GM10266 (cell line): ENCODE data around the gene NARS2.
A peak's percentile ranks its signal among the peaks of the same experiment; 100 is the strongest.

Experiments used
- DNase-seq: peaks from one replicate; pipeline ENCODE4 v3.0.0; 2012; ENCODE audit errors: extremely low spot score
- TF ChIP-seq, protein P1 (sequence below): IDR thresholded peaks from 2 replicates; pipeline ENCODE4 v1.5.1; 2012; ENCODE audit warnings: mild to moderate bottlenecking, low read depth; ENCODE audit not compliant: control insufficient read depth, insufficient read depth; ENCODE audit errors: missing control alignments

NARS2 gene

DNA sequence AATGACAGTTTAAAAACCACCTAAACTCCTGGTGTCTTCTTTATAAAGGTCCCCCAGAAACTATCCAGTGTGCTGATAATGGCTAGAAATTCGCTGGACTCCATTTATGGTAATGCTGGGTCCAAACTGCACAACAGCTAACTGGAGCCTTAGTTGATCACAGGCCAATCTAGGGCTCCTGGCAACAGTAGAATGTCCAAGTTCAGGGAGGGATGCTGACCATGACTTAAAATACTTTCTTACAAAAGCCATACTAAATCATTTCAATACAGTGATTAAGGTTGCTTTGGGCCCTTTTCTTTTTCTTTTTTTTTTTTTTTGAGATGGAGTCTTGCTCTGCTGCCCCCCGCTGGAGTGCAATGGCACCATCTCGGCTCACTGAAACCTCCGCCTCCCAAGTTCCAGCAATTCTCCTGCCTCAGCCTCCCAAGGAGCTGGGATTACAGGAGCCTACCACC, 142.6 kb downstream of the NARS2 start:
- no peak for DNase-seq

GRCh38 chr11:78429660-78430059, 145.0 kb downstream of the NARS2 start:
- TF ChIP-seq, protein P1, sequence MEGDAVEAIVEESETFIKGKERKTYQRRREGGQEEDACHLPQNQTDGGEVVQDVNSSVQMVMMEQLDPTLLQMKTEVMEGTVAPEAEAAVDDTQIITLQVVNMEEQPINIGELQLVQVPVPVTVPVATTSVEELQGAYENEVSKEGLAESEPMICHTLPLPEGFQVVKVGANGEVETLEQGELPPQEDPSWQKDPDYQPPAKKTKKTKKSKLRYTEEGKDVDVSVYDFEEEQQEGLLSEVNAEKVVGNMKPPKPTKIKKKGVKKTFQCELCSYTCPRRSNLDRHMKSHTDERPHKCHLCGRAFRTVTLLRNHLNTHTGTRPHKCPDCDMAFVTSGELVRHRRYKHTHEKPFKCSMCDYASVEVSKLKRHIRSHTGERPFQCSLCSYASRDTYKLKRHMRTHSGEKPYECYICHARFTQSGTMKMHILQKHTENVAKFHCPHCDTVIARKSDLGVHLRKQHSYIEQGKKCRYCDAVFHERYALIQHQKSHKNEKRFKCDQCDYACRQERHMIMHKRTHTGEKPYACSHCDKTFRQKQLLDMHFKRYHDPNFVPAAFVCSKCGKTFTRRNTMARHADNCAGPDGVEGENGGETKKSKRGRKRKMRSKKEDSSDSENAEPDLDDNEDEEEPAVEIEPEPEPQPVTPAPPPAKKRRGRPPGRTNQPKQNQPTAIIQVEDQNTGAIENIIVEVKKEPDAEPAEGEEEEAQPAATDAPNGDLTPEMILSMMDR = no peak
- no peak for DNase-seq

More for the DNA sequence above, 142.6 kb downstream of the NARS2 start:
- TF ChIP-seq, protein P1 = peak; percentile 46

DNA sequence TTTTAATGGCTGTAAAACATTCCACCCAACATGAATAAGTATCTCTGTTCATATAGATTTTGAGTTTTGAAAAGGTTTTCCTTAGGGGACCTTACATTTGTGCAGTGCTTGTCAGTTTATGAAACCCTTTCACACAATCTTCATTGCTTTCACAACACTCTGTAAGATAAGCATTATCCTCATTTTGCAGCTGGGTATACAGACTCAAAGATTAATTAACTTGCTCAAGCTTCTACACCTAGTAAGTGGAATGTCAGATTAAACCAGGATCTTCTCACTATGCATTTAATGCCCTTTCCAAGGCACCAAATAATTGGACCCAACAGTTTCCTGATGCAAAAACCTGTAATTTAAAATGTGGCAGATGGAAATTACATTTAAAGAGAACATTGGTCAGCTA, 145.5 kb downstream of the NARS2 start:
- no peak for DNase-seq
- TF ChIP-seq, protein P1 = no peak

GRCh38 chr11:78428773-78429172, 145.9 kb downstream of the NARS2 start:
- TF ChIP-seq, protein P1 = no peak
- DNase-seq = no peak

- TF ChIP-seq, protein P1 = no peak
- DNase-seq = no peak
These were observed 146.4 kb downstream of the NARS2 start for GRCh38 chr11:78428266-78428636.

GRCh38 chr11:78427615-78428265, 146.9 kb downstream of the NARS2 start:
- DNase-seq = no peak
- TF ChIP-seq, protein P1 = no peak

GRCh38 chr11:78426845-78427244, 147.8 kb downstream of the NARS2 start:
- DNase-seq = no peak
- TF ChIP-seq, protein P1 = no peak
